HG02588 (cell line): ENCODE results near the gene TSC1.

Experiments
- ATAC-seq: cut with Tn5 transposase; IDR thresholded peaks from one replicate; pipeline ENCODE4 v1.9.1; 2021; ENCODE audit warnings: mild to moderate bottlenecking, moderate library complexity; ENCODE audit not compliant: unreplicated experiment

The TSC1 gene

DNA sequence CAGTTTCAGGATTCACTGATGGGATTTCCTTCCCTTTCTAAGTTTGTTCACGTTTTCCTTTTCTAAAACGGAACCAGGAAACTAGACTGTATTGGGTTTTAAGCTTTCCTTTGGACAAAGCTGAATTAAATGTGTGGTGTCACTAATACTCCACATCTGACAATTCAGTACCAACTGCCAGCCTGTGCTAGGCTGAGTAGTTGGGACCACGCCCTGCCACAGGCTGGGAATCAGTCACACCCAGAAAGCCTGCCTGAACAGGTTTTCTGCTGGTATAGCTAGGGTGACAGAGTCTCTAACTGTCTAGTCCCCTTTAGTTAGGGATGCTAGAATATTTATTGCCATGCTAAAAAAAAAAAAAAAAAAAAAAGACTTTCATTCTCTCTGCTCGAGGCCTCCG is 50.1 kb downstream of the TSC1 start:
- ATAC-seq, result no peak

DNA sequence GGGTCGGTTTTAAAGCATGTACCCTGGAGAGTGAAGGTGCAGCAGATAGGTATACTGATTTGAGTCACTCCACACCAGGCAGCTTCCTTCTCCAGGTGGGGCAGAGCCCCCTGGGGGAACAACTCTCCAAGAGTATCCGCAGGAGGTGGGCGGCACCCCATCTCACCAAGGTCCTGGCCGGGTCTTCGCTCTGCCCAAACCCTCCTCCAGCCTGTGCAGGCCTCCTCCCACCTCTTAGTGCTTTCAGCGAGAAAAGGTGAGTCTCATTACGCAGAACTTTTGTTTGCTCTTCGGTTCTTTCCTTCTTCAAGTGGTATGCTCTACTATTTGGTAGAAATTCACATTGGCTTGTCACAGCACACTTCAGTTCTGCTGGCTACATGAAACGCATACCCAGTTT is 52.0 kb downstream of the TSC1 start:
- no peak for ATAC-seq

DNA sequence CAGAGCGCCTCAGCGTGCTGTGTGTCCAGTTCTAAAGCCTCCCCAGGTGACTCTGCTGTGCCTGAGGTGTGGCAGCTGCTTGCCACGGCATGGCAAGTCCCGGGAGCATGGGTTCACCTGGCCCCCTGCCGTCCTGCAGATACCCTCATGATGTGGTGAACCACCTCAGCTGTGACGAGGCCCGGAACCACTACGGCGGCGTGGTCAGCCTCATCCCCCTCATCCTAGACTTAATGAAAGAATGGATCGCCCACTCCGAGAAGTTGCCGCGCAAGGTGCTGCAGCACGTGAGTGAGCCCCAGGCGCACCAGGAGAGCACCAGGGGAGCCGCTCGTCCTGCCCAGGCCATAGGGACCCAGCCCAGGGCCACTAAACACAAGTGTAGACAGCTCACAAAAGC is 56.3 kb downstream of the TSC1 start:
- no peak for ATAC-seq

DNA sequence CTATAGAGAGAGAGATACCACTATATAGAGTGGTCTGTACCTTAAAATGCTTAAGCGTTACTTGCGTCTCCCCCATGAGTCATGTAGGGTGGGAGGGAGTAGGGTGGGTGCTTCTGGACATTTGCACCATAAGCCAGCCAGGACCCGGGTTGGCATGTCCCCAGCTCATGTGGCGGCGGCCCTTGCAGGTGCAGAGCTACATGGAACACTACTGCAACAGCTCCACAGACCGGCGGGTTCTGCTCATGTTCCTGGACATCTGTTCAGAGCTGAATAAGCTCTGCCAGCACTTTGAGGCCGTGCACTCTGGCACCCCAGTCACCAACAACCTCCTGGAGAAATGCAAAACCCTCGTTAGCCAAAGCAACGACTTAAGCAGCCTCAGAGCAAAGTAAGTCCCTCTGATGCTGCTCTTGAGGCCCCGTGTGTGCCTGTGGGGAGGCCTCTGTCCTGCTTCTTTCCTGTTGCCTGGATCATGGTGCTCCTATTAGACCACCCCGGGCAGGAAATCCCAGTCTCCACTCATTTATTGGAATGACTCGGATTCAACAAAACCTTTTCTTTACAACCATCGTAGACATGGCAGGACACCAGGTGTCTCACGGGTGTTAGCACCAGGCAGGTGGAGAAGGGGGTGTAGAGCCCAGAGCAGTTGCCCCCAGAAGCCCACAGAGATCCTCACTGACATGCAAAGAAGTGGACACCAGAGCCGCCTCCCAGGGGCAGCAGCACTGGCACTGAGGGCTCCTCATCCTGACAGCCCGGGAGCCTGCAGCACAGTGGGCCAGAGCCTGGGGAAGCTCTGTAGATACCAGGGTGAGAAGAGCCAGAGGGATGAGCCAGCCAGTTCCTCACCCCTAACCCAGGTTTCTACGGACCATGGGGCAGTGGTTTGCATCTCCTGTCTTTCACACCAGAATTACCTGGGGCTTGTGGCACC is 57.0 kb downstream of the TSC1 start:
- ATAC-seq, result no peak

DNA sequence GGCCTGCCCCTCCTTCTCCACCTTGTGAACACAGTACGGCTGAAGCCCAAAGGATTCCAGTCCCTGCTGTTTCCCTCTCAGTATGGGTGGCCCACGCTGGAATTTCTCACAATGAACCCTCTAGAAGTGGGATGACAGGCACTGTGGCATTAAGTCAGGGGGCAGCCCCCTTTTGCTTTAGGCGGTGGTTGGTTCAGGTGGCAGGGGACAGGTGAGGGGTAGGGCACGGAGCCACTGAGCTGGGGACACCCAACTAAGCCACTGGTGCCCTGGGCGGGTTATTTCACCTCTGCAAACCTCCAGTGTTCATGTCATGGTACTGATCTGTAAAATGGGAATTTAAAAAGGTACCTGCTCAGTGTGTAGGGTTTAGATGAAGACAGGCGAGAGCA is 58.1 kb downstream of the TSC1 start:
- no peak for ATAC-seq

DNA sequence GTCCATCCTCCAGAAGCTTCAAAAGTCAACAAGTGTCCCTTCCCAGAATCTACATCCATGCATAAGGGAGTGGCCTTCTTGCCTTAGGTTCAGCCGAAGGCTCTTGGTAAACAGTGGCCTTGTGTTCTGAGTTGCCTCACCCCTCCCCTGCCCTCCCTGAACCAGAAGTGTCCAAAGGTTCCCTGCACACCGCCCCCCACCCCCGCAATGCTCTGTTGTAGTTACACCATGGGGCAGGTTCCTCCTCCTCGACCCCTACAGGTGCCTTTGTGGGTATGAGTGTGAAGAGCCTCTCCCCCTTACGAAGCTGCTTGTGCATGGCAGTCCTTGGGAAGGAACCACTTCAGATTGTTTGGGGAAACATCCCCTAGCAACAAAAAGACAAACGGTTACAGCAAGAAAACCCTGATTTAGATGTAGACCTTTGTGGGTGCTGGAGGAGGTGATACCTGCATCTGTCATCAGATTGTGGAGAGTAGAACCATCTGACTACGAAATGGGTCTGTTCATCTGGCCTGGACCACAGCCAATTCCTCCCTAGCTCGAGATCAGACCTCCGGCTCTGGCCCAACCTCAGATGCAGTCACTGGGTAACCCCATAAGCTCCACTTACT is 58.6 kb downstream of the TSC1 start:
- no peak for ATAC-seq

DNA sequence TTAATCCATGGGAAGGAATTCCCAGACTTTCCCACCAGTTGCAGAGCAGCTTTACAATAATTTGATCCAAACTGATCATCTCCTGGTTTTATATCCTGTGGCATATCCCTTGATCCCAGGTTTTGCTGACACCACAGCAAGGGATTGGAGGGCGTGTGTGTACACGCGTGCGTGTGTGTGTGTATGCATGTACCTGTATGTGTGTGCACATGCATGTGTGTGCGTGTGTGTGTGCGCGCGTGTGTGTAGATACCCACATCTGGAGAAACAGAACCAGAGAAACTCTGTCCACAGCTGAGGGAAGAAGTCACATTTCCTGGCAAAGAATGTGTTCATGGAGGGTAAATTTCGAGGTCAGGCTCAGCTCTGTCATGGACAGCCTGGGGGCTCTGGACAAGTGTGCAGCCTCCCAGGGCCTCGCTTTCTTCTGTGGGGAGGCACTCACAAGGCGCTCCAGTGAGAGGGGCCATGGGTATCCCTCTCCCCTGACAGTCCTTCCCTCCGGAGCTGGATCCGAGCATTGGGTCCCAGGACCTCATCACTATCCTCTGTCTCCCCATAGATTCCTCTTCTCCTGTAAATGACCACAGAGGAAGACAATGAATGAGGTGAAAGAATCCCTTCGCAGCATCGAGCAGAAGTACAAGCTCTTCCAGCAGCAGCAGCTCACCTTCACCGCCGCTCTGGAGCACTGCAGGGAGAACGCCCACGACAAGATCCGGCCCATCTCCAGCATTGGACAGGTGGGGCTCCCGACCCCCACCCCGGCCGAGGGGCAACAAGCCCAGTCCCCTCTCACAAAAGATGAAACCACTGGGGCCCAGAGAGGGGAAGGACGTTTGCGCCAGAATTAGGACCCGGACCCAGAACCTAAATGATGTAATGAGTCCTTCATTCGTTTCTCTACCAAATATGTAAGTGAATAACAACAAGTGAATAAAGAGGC is 60.8 kb downstream of the TSC1 start:
- no peak for ATAC-seq

DNA sequence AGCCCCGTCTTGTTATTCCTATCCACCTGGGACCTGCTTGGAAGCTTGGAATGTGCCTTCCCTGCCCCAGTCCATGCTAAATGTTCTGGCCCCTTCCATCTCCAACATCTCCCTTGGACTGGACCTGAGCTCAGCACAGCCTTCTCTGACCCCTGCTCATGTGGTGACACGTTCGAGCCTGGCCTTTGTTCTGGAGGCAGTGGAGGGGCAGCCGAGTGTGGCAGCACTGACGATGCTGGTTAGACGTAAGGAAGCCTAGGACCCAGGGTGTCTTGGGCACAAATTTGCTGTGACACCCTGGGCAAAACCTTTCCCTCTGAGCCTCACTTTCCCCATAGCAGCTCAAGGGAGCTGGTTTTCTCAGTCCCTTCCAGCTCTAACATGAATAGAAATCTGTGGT is 61.8 kb downstream of the TSC1 start:
- no peak for ATAC-seq

DNA sequence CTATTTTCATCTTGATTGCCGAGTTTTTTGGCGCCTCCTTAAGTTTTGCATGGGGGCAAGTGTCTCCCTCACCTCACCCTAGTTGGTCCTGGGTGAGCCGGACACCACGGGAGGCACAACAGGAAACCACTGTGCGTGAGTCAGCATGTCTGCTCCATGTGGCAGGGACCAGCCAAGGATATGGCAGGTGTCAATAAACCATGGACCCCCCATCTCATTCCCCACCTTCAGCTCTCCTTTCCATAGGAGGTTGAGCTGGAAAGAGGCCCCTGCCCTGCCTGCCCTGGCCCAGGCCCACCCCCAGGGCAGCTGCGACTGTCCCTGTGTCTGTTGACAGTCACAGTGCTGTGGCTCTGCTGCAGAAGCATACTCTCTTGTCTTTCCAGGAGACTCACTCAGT is 62.6 kb downstream of the TSC1 start:
- no peak for ATAC-seq

DNA sequence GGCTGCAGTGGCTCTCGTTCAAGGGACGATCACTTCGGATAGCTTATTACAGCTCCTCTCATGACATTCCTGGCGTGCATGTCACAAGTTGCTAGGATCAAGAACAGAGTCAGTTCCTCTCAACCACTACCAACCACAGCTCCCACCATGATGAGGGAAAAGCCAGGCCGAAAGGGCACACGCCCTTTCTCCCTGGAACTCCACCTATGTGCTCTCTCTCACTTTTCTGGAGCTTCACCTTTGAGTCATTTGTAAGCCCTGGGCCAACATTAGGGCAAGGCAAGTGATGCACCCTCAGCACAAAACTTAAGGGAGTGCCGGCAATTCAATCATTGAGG is 64.1 kb downstream of the TSC1 start:
- ATAC-seq, result no peak

DNA sequence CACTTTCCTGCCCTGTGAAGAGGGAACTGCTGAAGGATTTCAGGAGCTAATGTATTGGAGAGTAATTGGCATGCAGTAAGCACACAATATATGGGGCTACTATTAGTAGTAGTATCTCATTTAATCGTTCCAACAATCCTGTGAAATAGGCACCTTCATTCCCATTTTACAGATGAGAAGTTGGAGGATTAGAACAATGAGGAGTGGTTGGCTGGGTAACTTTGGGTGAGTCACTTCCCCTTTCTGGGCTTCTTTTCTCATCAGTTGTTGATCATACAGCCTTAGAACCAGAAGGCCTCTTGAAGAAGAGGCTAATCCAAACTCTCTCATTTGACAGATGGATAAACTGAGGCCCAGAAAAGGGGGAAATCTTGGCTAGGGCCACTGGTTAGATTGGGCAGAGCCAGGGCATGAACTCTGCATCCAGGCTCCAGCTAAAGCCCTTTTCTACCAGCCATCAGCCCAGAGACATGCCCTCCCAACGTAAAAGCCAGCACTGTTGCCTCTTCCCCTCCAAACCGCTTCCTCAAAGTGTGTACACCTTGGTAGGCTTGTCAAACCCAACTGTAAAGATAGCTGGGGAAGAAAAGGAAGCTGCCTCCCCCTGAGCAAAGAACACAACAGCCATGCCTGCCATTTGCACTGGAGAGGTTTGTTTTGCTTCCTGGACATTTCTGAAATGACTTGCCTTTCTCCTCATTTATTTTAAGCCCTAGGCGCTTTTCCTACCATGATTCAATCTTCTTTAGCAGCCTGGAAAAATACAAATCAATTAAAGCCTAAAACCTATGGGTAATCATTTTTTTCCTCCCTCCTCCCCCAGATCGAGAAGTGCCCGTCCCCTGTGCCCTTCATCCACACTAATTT is 64.7 kb downstream of the TSC1 start:
- ATAC-seq, result no peak

DNA sequence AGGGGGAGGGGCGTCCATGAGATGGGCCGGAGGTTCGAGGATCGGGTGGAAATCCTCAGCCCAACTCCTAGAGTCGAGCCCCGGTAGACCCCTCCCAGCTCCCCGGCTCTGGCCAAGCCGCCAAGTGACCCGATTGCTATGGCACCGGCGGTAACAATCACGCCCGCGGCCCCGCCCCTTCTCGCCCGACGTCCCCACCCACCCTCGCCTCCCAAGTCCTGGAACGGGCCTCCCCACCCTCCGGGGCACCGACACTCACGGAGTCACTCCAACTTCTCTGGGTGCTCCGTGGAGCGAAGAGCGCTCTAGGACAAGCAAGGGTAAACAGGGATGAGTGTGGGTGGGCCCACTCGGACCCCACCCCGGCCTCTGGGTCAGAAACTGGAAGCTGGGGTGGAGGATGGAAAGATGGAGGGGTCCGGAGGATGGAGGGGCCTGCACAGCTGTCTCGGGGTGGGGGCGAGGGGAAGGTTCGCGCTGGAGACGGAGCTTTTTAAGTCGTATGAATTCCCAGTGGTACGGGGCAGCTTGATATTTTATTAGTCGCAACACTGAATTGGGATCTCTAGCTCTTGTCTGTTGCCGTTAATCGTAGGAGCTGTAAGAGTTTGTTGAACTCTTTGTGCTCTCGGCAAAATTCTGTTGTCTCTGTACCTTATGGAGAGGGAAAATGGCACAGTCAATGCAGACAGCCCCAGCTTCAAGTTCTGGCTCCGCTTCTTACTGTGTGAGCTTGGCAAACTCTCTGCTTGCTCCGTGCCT is 65.5 kb downstream of the TSC1 start, which contains the start of gene SPACA9:
TSS of gene SPACA9 (plus strand) at position 204 of the 762 bp plus-strand sequence. CDS start 5,050 bp downstream, outside the sequence.
- no peak for ATAC-seq

DNA sequence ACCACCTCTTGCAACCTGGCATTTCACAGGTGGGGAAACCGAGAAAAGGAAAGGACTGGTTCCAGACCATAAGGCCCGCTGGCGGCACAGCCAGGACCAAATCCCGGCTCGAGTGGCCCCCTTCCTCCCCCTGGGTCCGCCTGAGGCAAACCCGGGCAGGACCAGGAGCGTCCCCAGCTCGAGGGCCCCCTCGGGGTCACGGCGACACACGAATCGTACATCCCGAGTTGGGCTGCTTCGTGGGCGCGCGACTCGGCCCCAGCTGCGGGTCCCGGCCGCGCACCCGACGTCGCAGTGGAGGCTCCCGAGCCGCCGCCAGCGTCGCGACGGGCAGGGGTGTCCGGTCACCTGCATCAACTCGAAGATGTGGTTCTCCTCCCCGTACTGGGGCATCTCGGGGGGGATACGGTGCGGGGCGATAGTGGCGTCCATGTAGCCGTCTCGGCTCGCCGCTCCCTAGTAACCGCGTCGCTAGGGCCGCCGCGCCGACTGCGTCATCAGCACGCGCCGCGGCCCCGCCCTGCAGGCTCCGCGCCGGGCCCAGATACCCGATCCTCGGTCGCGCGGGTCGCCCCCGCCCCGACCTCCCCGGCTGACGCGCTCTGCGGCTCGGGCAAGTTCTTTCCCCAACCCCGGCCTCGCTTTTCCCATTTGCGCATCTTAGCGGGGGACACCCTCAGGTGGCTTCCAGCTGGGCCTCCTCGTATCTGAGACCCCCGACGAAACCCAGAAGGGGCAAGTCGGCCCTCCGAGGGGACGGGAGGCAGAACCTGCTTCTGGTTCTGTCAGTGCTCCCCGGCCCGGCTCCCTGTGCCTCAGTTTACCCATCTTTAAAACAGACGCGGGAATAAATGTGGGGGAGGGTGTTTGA is 66.4 kb downstream of the TSC1 start, which contains the start of gene AK8:
TSS of gene AK8 (minus strand) at position 461 of the 871 bp plus-strand sequence. CDS start at position 432, 29 bp downstream.
- ATAC-seq, result peak; percentile 72

DNA sequence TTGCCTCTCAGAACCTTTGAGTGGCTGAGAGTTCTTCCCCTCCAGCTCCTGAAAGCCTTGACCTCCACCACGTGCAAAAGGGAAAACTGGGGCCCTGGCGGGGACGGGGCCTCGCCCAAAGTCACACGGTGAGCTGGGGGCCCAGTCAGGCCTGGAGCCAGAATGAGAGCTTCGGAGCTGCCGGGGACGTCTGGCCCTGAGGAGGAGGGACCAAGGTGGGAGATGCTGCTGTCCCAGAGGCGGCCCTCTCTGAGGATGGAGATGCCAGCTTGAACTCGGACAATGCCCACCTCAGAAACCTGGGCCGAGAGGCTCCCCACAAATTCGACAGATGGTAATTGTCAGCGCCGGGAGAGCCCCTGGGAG is 67.0 kb downstream of the TSC1 start:
- no peak for ATAC-seq

DNA sequence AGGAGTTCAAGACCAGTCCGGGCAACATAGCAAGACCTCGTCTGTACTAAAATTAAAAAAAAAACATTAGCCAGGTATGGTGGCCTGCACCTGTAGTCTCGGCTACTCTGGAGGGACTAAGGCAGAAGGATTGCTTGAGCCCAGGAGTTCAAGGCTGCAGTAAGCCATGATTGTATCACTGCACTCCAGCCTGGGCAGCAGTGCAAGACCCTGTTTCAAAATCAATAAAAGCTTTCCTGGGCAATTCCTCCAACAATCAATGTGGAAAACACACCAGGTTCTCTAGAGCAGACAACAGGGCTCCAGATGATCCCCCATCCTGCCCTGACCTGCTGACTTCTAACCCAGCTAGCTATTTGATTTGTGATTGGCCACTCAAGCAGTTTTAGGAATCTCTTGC is 67.6 kb downstream of the TSC1 start:
- ATAC-seq, result no peak

DNA sequence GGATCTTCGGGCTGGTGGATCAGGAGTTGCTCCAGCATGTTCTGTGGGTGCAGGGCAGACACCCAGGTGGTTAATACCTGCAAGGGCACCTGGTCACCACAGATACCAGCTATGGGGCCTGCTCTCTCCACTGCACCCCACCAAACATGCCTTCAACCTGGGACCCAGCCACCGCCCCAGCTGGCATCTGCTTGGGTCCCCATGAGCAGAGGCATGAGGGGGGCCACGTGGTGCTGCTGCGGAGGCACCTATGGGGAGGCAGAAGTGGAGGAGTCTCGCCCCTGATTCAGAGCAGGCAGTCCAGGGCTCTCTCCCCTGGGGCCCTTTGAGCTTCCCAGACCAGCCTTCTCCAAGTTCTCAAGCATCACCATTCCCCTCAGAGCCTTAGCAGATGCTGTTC is 69.3 kb downstream of the TSC1 start:
- ATAC-seq, result no peak

DNA sequence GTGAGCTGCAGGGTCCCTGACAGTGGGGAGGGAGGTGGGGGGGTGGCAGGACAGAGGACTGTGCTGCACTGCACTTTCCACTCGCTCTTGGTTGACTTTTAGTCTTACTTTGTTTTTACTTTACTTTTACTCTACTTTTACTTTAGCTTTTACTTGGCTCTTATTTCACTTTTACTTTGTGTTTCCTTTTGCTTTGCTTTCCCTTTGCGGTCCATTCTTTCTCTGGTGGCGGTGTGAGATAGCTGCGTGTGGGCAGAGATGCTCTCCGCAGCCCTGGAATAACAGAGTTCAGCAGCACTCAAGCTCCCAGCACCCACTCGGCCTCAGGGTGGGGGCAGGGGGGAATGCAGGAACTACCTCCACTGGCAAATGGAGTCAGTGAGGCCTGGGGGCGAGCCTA is 71.0 kb downstream of the TSC1 start:
- ATAC-seq, result no peak

DNA sequence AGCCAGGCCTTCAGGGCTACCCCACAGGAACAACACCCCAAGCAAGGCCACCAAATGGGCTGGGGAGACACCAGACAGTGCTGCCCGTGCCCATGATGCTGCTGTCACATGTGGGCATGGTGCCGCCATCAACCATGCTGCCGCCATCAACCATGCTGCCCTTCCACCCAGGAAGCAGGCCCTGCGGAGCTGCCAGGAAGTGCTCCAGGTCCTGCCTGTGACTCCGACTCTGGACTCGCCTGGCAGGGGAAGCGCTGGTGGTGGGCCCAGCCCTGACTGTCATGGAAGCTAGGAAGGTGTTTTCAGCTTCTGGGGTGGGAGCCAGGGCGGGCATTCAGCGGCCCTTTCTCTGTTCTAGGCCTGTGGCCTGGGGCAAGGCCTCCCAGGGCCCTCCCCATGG is 75.2 kb downstream of the TSC1 start:
- ATAC-seq, result no peak

DNA sequence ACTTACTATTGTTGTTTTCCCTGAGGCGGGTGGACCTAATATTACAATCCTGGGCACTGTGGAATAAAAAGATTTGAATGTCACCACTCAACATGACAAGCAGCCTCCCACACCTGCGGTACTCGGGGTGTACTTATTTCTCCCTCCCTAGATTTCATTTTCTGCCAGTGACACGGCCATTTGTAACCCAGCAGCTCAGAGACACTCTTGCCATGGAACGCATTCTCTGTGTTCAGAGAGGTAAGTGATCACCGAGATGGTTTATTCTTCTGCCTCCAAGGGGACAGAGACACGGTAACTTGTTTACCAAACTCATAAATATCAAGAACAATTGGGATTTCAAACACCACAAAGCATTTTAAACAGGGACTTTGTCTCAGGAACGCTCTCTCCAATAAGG is 77.5 kb downstream of the TSC1 start:
- ATAC-seq, result no peak
